Kidney (tissue), 14 donors: ENCODE data around the gene NAXD. TPM values are rescaled to one million over a fixed set of nuclear protein-coding genes. Genes with fewer than 3 reads are reported as not detected.

Source experiments
- DNase-seq, 5 donors: peaks; one replicate each; pipeline ENCODE4 v3.0.0-alpha.2; 2013 to 2020
- FAIRE-seq: peaks from 2 replicates; lab custom pipeline; 2012; peaks lifted over from hg19 to GRCh38; lab: Jason Lieb, UNC
- H3K27ac ChIP-seq, 2 donors: one replicate each; pipeline ENCODE4 v1.7.0; 2013; ENCODE audit warnings: low read depth in 2 of 2, low read length in 2 of 2, inconsistent platforms in 1 of 2
- H3K27me3 ChIP-seq: one replicate; pipeline ENCODE4 v1.7.1; 2013; ENCODE audit warnings: low read length, inconsistent platforms; ENCODE audit not compliant: control insufficient read depth, insufficient read depth
- H3K36me3 ChIP-seq, 3 donors: one replicate each; pipeline versions ENCODE4 v1.7.0 to v1.7.1; 2013; ENCODE audit warnings: low read length in 3 of 3, control low read depth in 1 of 3, inconsistent platforms in 1 of 3; ENCODE audit not compliant: insufficient read depth in 3 of 3, control insufficient read depth in 2 of 3
- H3K4me1 ChIP-seq, 3 donors: one replicate each; pipeline versions ENCODE4 v1.7.0 to v1.7.1; 2013; ENCODE audit warnings: low read length in 3 of 3, inconsistent platforms in 1 of 3, low read depth in 1 of 3; ENCODE audit not compliant: control insufficient read depth in 2 of 3, insufficient read depth in 2 of 3
- H3K4me3 ChIP-seq, 3 donors: one replicate each; pipeline versions ENCODE4 v1.7.0 to v1.8.1; 2013; ENCODE audit warnings: low read length in 3 of 3, control low read depth in 1 of 3, inconsistent platforms in 1 of 3
- H3K9ac ChIP-seq, 3 donors: one replicate each; pipeline versions ENCODE4 v1.7.0 to v1.7.1; 2013; ENCODE audit warnings: low read length in 3 of 3, control low read depth in 1 of 3, inconsistent platforms in 1 of 3
- H3K9me3 ChIP-seq, 3 donors: one replicate each; pipeline versions ENCODE4 v1.7.0 to v1.7.1; 2013; ENCODE audit warnings: low read length in 3 of 3, control low read depth in 1 of 3, inconsistent platforms in 1 of 3; ENCODE audit not compliant: control insufficient read depth in 2 of 3, insufficient read depth in 1 of 3
- CTCF ChIP-seq: IDR thresholded peaks from 3 replicates; pipeline ENCODE4 v1.5.1; 2012; ENCODE audit warnings: mild to moderate bottlenecking, moderate library complexity, borderline replicate concordance; ENCODE audit not compliant: insufficient read depth; ENCODE audit errors: extremely low read depth
- intact Hi-C: fragments of 100-400 bp; cut with DNase I; formaldehyde crosslinking; loops from one replicate; pipeline ENCODE4 v1.11.1; 2022
- polyA plus RNA-seq: library from polyadenylated mRNA; stranded (reverse); fragments of 350-450 nt; fragmentation: Illumina TruSeq; extraction: RNeasy Lipid Tissue Mini Kit (QIAGEN cat#74804); gene quantifications from one replicate; pipeline ENCODE4 v1.2.3, GENCODE V29; 2014; ENCODE audit warnings: low read depth, low replicate concordance; ENCODE audit not compliant: insufficient read depth
- total RNA-seq: library from RNA; stranded (reverse); fragmentation: NEBNext Ultra II Directional; extraction: Animal tissue kit (Norgen Biotek cat#: 25700); gene quantifications from one replicate; pipeline ENCODE4 v1.2.1, GENCODE V29; 2021
- donor health status: control.
- donor health status: control.
- donor health status: control.
- donor health status: control.
- donor health status: control.
- donor health status: DM: yes; HTN: yes; CAD: no.
- donor health status: Normal renal cell carcinoma (clear cell type).

Gene NAXD
- total and polyA plus RNA-seq, 2 donors from 2014 or later = 37.9 to 52.7 TPM

GRCh38 chr13:110685305-110686020 lies 70.1 kb downstream of the NAXD start:
- Histone ChIP-seq H3K4me3 (no peak overlapping the region), H3K27ac (no peak overlapping the region), H3K9me3 (no peaks in the 10 kb centered on the region), H3K27me3 (no peaks in the 10 kb centered on the region), H3K4me1 (peaks cover 0 to 4% (median 0%) of the 10 kb centered on the region in 3 donors), H3K9ac (no peak overlapping the region), H3K36me3 (peaks cover 8 to 13% (median 11%) of the 10 kb centered on the region in 3 donors)
- DNase-seq (no peak), FAIRE-seq (no peak)
- TF ChIP-seq CTCF = no peak
- intact Hi-C loops = no loop called here

GRCh38 chr13:110687736-110688135 lies 72.4 kb downstream of the NAXD start:
- Histone ChIP-seq H3K36me3 (peaks cover 2 to 6% (median 4%) of the 10 kb centered on the region in 3 donors), H3K9me3 (no peaks in the 10 kb centered on the region), H3K9ac (no peak overlapping the region), H3K4me1 (peaks cover 0 to 4% (median 0%) of the 10 kb centered on the region in 3 donors), H3K27me3 (no peaks in the 10 kb centered on the region), H3K27ac (no peak overlapping the region), H3K4me3 (no peak overlapping the region)
- no peak for FAIRE-seq
- DNase-seq = no peak
- intact Hi-C loops = no loop called here
- TF ChIP-seq CTCF = no peak

- Histone ChIP-seq H3K27ac (no peak overlapping the region), H3K27me3 (no peaks in the 10 kb centered on the region), H3K36me3 (peaks cover 2 to 5% (median 4%) of the 10 kb centered on the region in 3 donors), H3K4me3 (no peak overlapping the region), H3K4me1 (peaks cover 0 to under 1% (median 0%) of the 10 kb centered on the region in 3 donors), H3K9ac (no peak overlapping the region), H3K9me3 (no peaks in the 10 kb centered on the region)
- FAIRE-seq (no peak), DNase-seq (no peak)
- intact Hi-C loops = no loop called here
- no peak for TF ChIP-seq CTCF
Observed at GRCh38 chr13:110689041-110689440, 73.7 kb downstream of the NAXD start.

Other genes with a start within 250 kb of the NAXD start
- gene RAB20, start 53.8 kb upstream of the NAXD start, total RNA-seq = 33.6 TPM
- 47.7 TPM for gene RAB20, start 53.8 kb upstream of the NAXD start, polyA plus RNA-seq
- gene CARS2, start 90.6 kb downstream of the NAXD start, total RNA-seq = 57.9 TPM
- 57.1 TPM for gene CARS2, start 90.6 kb downstream of the NAXD start, polyA plus RNA-seq
- gene ING1, start 98.2 kb downstream of the NAXD start, total RNA-seq = 12.4 TPM
- gene ING1, start 98.2 kb downstream of the NAXD start, polyA plus RNA-seq = 7.8 TPM